ENCODE data around the gene PPP2R1A.

The PPP2R1A gene

GRCh38 chr19:52221031-52221430 lies 31.2 kb downstream of the PPP2R1A start:
- ChIA-PET POLR2A (no interaction called here), CTCF (no interaction called here)
- DNase-seq (ENCODE audit: extremely low spot score), result no peak
- TF ChIP-seq NFRKB (IDR thresholded peaks at IDR 0.05), result no peak
- TF ChIP-seq LEF1 (IDR thresholded peaks at IDR 0.05; ENCODE audit: borderline replicate concordance), result no peak
- no peak for TF ChIP-seq L3MBTL2 (conservative IDR thresholded peaks at IDR 0.05)
- TF ChIP-seq HDGF (IDR thresholded peaks at IDR 0.05; ENCODE audit: borderline replicate concordance), result no peak
- no peak for TF ChIP-seq FOXM1 (IDR thresholded peaks at IDR 0.05; ENCODE audit: borderline replicate concordance)
- TF ChIP-seq ZNF384 (IDR thresholded peaks at IDR 0.05), result no peak
- TF ChIP-seq BHLHE40 (IDR thresholded peaks at IDR 0.05; ENCODE audit: borderline replicate concordance), result no peak
- no peak for TF ChIP-seq FOXK2 (IDR thresholded peaks at IDR 0.05)
- TF ChIP-seq FOXA1 (IDR thresholded peaks at IDR 0.05), result no peak
- TF ChIP-seq ELF4 (IDR thresholded peaks at IDR 0.05), result no peak
- TF ChIP-seq SP1 (IDR thresholded peaks at IDR 0.05), result no peak
- TF ChIP-seq ARNT (IDR thresholded peaks at IDR 0.05), result no peak

GRCh38 chr19:52221831-52222375 lies 32.1 kb downstream of the PPP2R1A start:
- CTCF ChIA-PET, result no interaction called here
- no peak for TF ChIP-seq CTBP1 (IDR thresholded peaks at IDR 0.05; ENCODE audit: borderline replicate concordance)
- no peak for TF ChIP-seq L3MBTL2 (conservative IDR thresholded peaks at IDR 0.05)
- TF ChIP-seq FOXM1 (IDR thresholded peaks at IDR 0.05; ENCODE audit: borderline replicate concordance), result no peak
- TF ChIP-seq NFRKB (IDR thresholded peaks at IDR 0.05), result no peak
- TF ChIP-seq ZNF384 (IDR thresholded peaks at IDR 0.05), result no peak
- TF ChIP-seq FOXK2 (IDR thresholded peaks at IDR 0.05), result no peak
- no peak for TF ChIP-seq TARDBP (IDR thresholded peaks at IDR 0.05)
- no peak for TF ChIP-seq LEF1 (IDR thresholded peaks at IDR 0.05; ENCODE audit: borderline replicate concordance)
- no peak for TF ChIP-seq SP1 (IDR thresholded peaks at IDR 0.05)
- TF ChIP-seq ELF4 (IDR thresholded peaks at IDR 0.05), result no peak
- TF ChIP-seq SUZ12 (IDR thresholded peaks at IDR 0.05), result no peak
- TF ChIP-seq BHLHE40 (IDR thresholded peaks at IDR 0.05; ENCODE audit: borderline replicate concordance), result no peak
- TF ChIP-seq ARNT (IDR thresholded peaks at IDR 0.05), result no peak
- no peak for TF ChIP-seq PKNOX1 (IDR thresholded peaks at IDR 0.05)
- TF ChIP-seq HDGF (IDR thresholded peaks at IDR 0.05; ENCODE audit: borderline replicate concordance), result no peak
- no peak for TF ChIP-seq FOXA1 (IDR thresholded peaks at IDR 0.05)
- DNase-seq (ENCODE audit: extremely low spot score), result no peak
- POLR2A ChIA-PET, result no interaction called here

GRCh38 chr19:52224211-52224610 lies 34.4 kb downstream of the PPP2R1A start:
- POLR2A ChIA-PET, result no interaction called here
- TF ChIP-seq PKNOX1 (IDR thresholded peaks at IDR 0.05) (no peak), ELF4 (IDR thresholded peaks at IDR 0.05) (no peak)
- DNase-seq (ENCODE audit: extremely low spot score), result no peak
- CTCF ChIA-PET, result no interaction called here

GRCh38 chr19:52226652-52227051 lies 36.8 kb downstream of the PPP2R1A start:
- CTCF ChIA-PET, result no interaction called here
- no peak for DNase-seq (ENCODE audit: extremely low spot score)
- POLR2A ChIA-PET, result no interaction called here
- TF ChIP-seq ZNF384 (IDR thresholded peaks at IDR 0.05) (no peak), FOXM1 (IDR thresholded peaks at IDR 0.05; ENCODE audit: borderline replicate concordance) (no peak), CTBP1 (IDR thresholded peaks at IDR 0.05; ENCODE audit: borderline replicate concordance) (no peak), LEF1 (IDR thresholded peaks at IDR 0.05; ENCODE audit: borderline replicate concordance) (no peak), ARNT (IDR thresholded peaks at IDR 0.05) (no peak), ELF4 (IDR thresholded peaks at IDR 0.05) (no peak), FOXA1 (IDR thresholded peaks at IDR 0.05) (no peak), PKNOX1 (IDR thresholded peaks at IDR 0.05) (no peak), SP1 (IDR thresholded peaks at IDR 0.05) (no peak)

- CTCF ChIA-PET, result no interaction called here
- no peak for TF ChIP-seq BHLHE40 (IDR thresholded peaks at IDR 0.05; ENCODE audit: borderline replicate concordance)
- TF ChIP-seq PKNOX1 (IDR thresholded peaks at IDR 0.05), result no peak
- TF ChIP-seq FOXM1 (IDR thresholded peaks at IDR 0.05; ENCODE audit: borderline replicate concordance), result no peak
- TF ChIP-seq HDGF (IDR thresholded peaks at IDR 0.05; ENCODE audit: borderline replicate concordance), result no peak
- TF ChIP-seq ELF4 (IDR thresholded peaks at IDR 0.05), result no peak
- no peak for TF ChIP-seq ZNF384 (IDR thresholded peaks at IDR 0.05)
- TF ChIP-seq LEF1 (IDR thresholded peaks at IDR 0.05; ENCODE audit: borderline replicate concordance), result no peak
- no peak for TF ChIP-seq SUZ12 (IDR thresholded peaks at IDR 0.05)
- TF ChIP-seq ARNT (IDR thresholded peaks at IDR 0.05), result no peak
- TF ChIP-seq FOXA1 (IDR thresholded peaks at IDR 0.05), result no peak
- no peak for TF ChIP-seq L3MBTL2 (conservative IDR thresholded peaks at IDR 0.05)
- TF ChIP-seq CTBP1 (IDR thresholded peaks at IDR 0.05; ENCODE audit: borderline replicate concordance), result no peak
- no peak for TF ChIP-seq FOXK2 (IDR thresholded peaks at IDR 0.05)
- TF ChIP-seq SP1 (IDR thresholded peaks at IDR 0.05), result no peak
- TF ChIP-seq NFRKB (IDR thresholded peaks at IDR 0.05), result no peak
- TF ChIP-seq TARDBP (IDR thresholded peaks at IDR 0.05), result no peak
- POLR2A ChIA-PET, result no interaction called here
- no peak for DNase-seq (ENCODE audit: extremely low spot score)
Observed at GRCh38 chr19:52227196-52227940, 37.5 kb downstream of the PPP2R1A start.

Measured in HEK293T (cell line).